Adrenal gland (tissue), 12 donors: ENCODE results near the gene ZNF302. TPM values are rescaled to one million over a fixed set of nuclear protein-coding genes. Genes with fewer than 3 reads are reported as not detected.
A peak's percentile ranks its signal among the peaks of the same experiment; 100 is the strongest.

Source experiments
- DNase-seq, 7 donors: peaks; one replicate each; pipeline ENCODE4 v3.0.0-alpha.2; 2019 to 2020
- H3K27ac ChIP-seq, 5 donors: fragments of 200-600 bp; sonication (generic) in 4 of 5; 1 replicate in 3 of 5; 2 replicates in 2 of 5; pipeline versions ENCODE4 v1.5.1 to v1.8.0; 2016 to 2020; ENCODE audit warnings: mild to moderate bottlenecking in 1 of 5
- H3K27me3 ChIP-seq: fragments of 200-600 bp; 2 replicates; pipeline ENCODE4 v1.8.0; 2021
- H3K36me3 ChIP-seq, 2 donors: fragments of 200-600 bp; replicated peaks in 1 of 2; 1 replicate in 1 of 2; 2 replicates in 1 of 2; pipeline versions ENCODE4 v1.5.1 to v1.8.0; 2018 to 2022
- H3K4me1 ChIP-seq, 2 donors: fragments of 200-600 bp; replicated peaks in 1 of 2; 1 replicate in 1 of 2; 2 replicates in 1 of 2; pipeline versions ENCODE4 v1.5.1 to v1.8.0; 2018 to 2021
- H3K4me3 ChIP-seq, 4 donors: fragments of 200-600 bp; sonication (generic) in 3 of 4; one replicate each; pipeline ENCODE4 v1.5.1; 2016 to 2018
- H3K9me3 ChIP-seq, 3 donors: fragments of 200-600 bp; sonication (generic) in 1 of 3; replicated peaks in 1 of 3; 1 replicate in 2 of 3; 2 replicates in 1 of 3; pipeline versions ENCODE4 v1.5.1 to v1.8.0; 2016 to 2021
- POLR2A ChIP-seq, 2 donors: fragments of 450-650 bp; IDR thresholded peaks; one replicate each; pipeline ENCODE4 v1.6.1; 2017; ENCODE audit warnings: antibody characterized with exemption in 2 of 2, mild to moderate bottlenecking in 2 of 2, moderate library complexity in 1 of 2
- WGBS, 4 donors: extraction: QIAGEN DNeasy Blood & Tissue Kit in 2 of 4; methylation state at CpG; one replicate each; pipeline versions ENCODE4 v1.1.5 to v1.1.7; 2013 to 2017; 5-methylcytosine and 5-hydroxymethylcytosine counted together
- intact Hi-C, 2 donors: fragments of 100-400 bp; cut with DNase I; formaldehyde crosslinking; loops; one replicate each; pipeline versions ENCODE4 v1.14.1 to v1.15.0; 2022 to 2023
- polyA plus RNA-seq, 3 donors: library from polyadenylated mRNA; stranded (reverse); fragments of 200-250 nt in 2 of 3; fragments of 350-450 nt in 1 of 3; fragmentation: Illumina TruSeq in 1 of 3; extraction: RNeasy Lipid Tissue Mini Kit (QIAGEN cat#74804) in 1 of 3; gene quantifications; one replicate each; pipeline ENCODE4 v1.2.3, GENCODE V29; 2013 to 2014
- small RNA-seq, 2 donors: library from RNA; depleted of rRNA; stranded (forward); fragments of <200 nt; gene quantifications; one replicate each; pipeline ENCODE3, GENCODE V24; 2016
- total RNA-seq, 9 donors: library from RNA; depleted of rRNA in 4 of 9; stranded (reverse); fragments of >200 nt in 4 of 9; fragments of 120-200 nt in 1 of 9; fragmentation: NEBNext Ultra II Directional in 1 of 9; extraction: Animal tissue kit (Norgen Biotek cat#: 25700) in 1 of 9; gene quantifications; one replicate each; pipeline versions ENCODE4 v1.1.0 to v1.2.4, GENCODE V29; 2013 to 2023
- TF ChIP-seq, protein P1 (sequence below), 6 experiments: fragments of 450-650 bp in 4 of 6; fragments of 200-600 bp in 2 of 6; sonication (generic) in 1 of 6; IDR thresholded peaks; 1 replicate in 5 of 6; 2 replicates in 1 of 6; pipeline versions ENCODE4 v1.5.1 to v1.8.0; 2016 to 2021; ENCODE audit warnings: antibody characterized with exemption in 6 of 6, mild to moderate bottlenecking in 2 of 6, moderate library complexity in 1 of 6
- donor health status: healthy with polysubstance abuse.
- donor health status: Bipolar disorder and iron deficiency.
- donor health status: DM: yes; HTN: yes; CAD: no.
- donor health status: DM: no; HTN: no; CAD: no.
- donor health status: DM: no; HTN: no; CAD: no.
- donor health status: DM: yes; HTN: yes; CAD: no.

Gene ZNF302
- total and polyA plus RNA-seq, 12 donors = 12.7 to 67.3 (median 32.9) TPM

GRCh38 chr19:34733266-34733745 lies 55.8 kb downstream of the ZNF302 start:
- Histone ChIP-seq H3K9me3 (peaks cover 0 to 19% (median 5%) of the 10 kb centered on the region in 3 donors), H3K4me3 (peak overlapping the region in 3 of 4 donors; percentile 53 to 88 (median 67)), H3K36me3 (peaks cover 0 to 8% of the 10 kb centered on the region in 2 donors), H3K4me1 (peaks cover 8 to 14% of the 10 kb centered on the region in 2 donors), H3K27me3 (no peaks in the 10 kb centered on the region), H3K27ac (peak overlapping the region; percentile 89 to 99 (median 97))
- whole genome bisulfite sequencing, 4 donors = 1 to 3% (median 2%) methylated on average over 12 to 13 of the region's 13 CpGs
- intact Hi-C loops = no loop called here
- peak in 5 of 7 donors; percentile 63 to 88 (median 72) for DNase-seq
- TF ChIP-seq POLR2A (IDR thresholded peaks at IDR 0.05) = no peak
- TF ChIP-seq, protein P1, sequence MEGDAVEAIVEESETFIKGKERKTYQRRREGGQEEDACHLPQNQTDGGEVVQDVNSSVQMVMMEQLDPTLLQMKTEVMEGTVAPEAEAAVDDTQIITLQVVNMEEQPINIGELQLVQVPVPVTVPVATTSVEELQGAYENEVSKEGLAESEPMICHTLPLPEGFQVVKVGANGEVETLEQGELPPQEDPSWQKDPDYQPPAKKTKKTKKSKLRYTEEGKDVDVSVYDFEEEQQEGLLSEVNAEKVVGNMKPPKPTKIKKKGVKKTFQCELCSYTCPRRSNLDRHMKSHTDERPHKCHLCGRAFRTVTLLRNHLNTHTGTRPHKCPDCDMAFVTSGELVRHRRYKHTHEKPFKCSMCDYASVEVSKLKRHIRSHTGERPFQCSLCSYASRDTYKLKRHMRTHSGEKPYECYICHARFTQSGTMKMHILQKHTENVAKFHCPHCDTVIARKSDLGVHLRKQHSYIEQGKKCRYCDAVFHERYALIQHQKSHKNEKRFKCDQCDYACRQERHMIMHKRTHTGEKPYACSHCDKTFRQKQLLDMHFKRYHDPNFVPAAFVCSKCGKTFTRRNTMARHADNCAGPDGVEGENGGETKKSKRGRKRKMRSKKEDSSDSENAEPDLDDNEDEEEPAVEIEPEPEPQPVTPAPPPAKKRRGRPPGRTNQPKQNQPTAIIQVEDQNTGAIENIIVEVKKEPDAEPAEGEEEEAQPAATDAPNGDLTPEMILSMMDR (IDR thresholded peaks at IDR 0.05) = no peak

- WGBS, 4 donors = 0% methylated on average over 22 to 67 of the region's 67 CpGs
- peak; percentile 73 to 79 for TF ChIP-seq POLR2A (IDR thresholded peaks at IDR 0.05)
- TF ChIP-seq, protein P1 (IDR thresholded peaks at IDR 0.05) = no peak
- H3K27ac ChIP-seq = peak within 1 kb of the TSS; percentile 89 to 99 (median 97)
- peaks cover 0 to 12% of the 10 kb centered on the region in 2 donors for H3K36me3 ChIP-seq
- no peaks in the 10 kb centered on the region for H3K27me3 ChIP-seq
- intact Hi-C loops = no loop called here
- H3K4me1 ChIP-seq = peaks cover 8 to 14% of the 10 kb centered on the region in 2 donors
- peaks cover 0 to 22% (median 7%) of the 10 kb centered on the region in 3 donors for H3K9me3 ChIP-seq
- peak within 1 kb of the TSS; percentile 53 to 88 (median 76) for H3K4me3 ChIP-seq
- peak; percentile 86 to 95 (median 91) for DNase-seq
These were observed 56.5 kb downstream of the ZNF302 start, which contains the start of gene ZNF181 for GRCh38 chr19:34733746-34734536. Gene ZNF181 (plus strand): TSS chr19:34734243. CDS start chr19:34735038, 795 bp downstream.

DNA sequence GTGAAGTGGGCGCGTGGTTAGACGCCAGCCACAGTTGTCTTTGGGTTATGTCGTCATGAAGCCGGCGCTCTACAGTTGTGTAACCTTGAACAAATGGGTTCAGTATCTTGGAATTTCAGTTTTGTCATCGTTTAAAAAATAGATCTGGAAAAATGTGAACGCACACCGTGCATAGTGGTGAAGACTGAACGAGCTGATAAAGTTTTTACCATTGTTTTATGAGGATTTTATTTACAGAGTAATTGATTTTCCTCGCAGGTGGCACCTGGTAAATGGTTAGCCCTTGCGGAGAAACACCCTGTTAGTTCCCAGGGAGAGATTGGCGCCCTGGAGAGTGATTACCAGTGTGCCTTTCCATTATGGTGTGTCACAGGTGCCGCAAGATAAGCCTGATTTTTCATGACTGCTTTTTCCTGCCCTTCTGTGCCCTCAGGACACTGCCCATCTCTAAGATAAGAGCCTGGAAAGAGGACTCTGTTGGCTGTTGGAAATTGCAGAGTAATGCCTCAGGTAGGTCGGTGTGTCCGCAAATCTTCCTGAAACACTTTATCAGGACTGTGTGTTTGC lies 57.1 kb downstream of the ZNF302 start:
- Histone ChIP-seq H3K27ac (peak overlapping the region; percentile 89 to 99 (median 97)), H3K4me1 (peaks cover 8 to 14% of the 10 kb centered on the region in 2 donors), H3K36me3 (peaks cover 0 to 18% of the 10 kb centered on the region in 2 donors), H3K27me3 (no peaks in the 10 kb centered on the region), H3K9me3 (peaks cover under 1 to 22% (median 8%) of the 10 kb centered on the region in 3 donors), H3K4me3 (peak overlapping the region; percentile 53 to 88 (median 76))
- intact Hi-C loops = no loop called here
- DNase-seq = no peak
- TF ChIP-seq, protein P1 (IDR thresholded peaks at IDR 0.05) = no peak
- no peak for TF ChIP-seq POLR2A (IDR thresholded peaks at IDR 0.05)
- WGBS, 4 donors = 16 to 21% (median 20%) methylated on average over 15 to 16 of the region's 16 CpGs

Small RNA genes within 50 kb of the gene (small RNA-seq; reads per million reads assigned to genes)
- gene RF00611 = 0 reads per million in 2 donors

Other genes with a start within 250 kb of the ZNF302 start
- gene UBA2, start 249.3 kb upstream of the ZNF302 start, total RNA-seq = 100 to 1,000 TPM in 1 of 9 donors, 10 to 100 TPM in 8; 35.0 to 150 (median 61.9) TPM
- gene UBA2, start 249.3 kb upstream of the ZNF302 start, polyA plus RNA-seq = 100 to 1,000 TPM in 1 of 3 donors, 10 to 100 TPM in 2; 32.3 to 109 (median 44.1) TPM
- 10 to 100 TPM in 4 of 9 donors, 1 to 10 TPM in 5; 1.2 to 15.1 (median 7.4) TPM for gene WTIP, start 195.9 kb upstream of the ZNF302 start, total RNA-seq
- 1 to 10 TPM; 2.2 to 3.5 (median 2.7) TPM for gene WTIP, start 195.9 kb upstream of the ZNF302 start, polyA plus RNA-seq
- gene SCGB2B2, start 519 bp upstream of the ZNF302 start, total RNA-seq = 1 to 10 TPM in 3 of 9 donors, under 1 TPM in 5, not detected in 1; 0.41 to 2.3 (median 0.90) TPM
- under 1 TPM; 0.27 to 0.72 (median 0.62) TPM for gene SCGB2B2, start 519 bp upstream of the ZNF302 start, polyA plus RNA-seq
- 10 to 100 TPM in 8 of 9 donors, 1 to 10 TPM in 1; 9.8 to 30.2 (median 17.2) TPM for gene ZNF181, start 56.6 kb downstream of the ZNF302 start, total RNA-seq
- gene ZNF181, start 56.6 kb downstream of the ZNF302 start, polyA plus RNA-seq = 10 to 100 TPM in 1 of 3 donors, 1 to 10 TPM in 2; 5.9 to 23.0 (median 8.0) TPM
- gene ZNF599, start 95.5 kb downstream of the ZNF302 start, total RNA-seq = 10 to 100 TPM in 3 of 9 donors, 1 to 10 TPM in 6; 3.3 to 14.3 (median 7.9) TPM
- gene ZNF599, start 95.5 kb downstream of the ZNF302 start, polyA plus RNA-seq = 1 to 10 TPM; 3.8 to 7.3 (median 5.3) TPM
- gene ZNF30, start 249.2 kb downstream of the ZNF302 start, total RNA-seq = 1 to 10 TPM; 2.1 to 5.6 (median 3.6) TPM
- gene ZNF30, start 249.2 kb downstream of the ZNF302 start, polyA plus RNA-seq = 1 to 10 TPM; 2.8 to 5.3 (median 3.6) TPM